Testis (tissue), 2 donors: Measurements from ENCODE around the gene QRFP.

Experiments
- CTCF ChIP-seq, 3 experiments: fragments of 450-650 bp in 2 of 3; fragments of 200-600 bp in 1 of 3; sonication (generic) in 1 of 3; IDR thresholded peaks; one replicate each; pipeline ENCODE4 v1.5.1; 2016 to 2019; ENCODE audit warnings: antibody characterized with exemption in 3 of 3, mild to moderate bottlenecking in 2 of 3, moderate library complexity in 1 of 3
- POLR2A ChIP-seq: fragments of 450-650 bp; IDR thresholded peaks from one replicate; pipeline ENCODE4 v1.6.1; 2017; ENCODE audit warnings: antibody characterized with exemption, mild to moderate bottlenecking, moderate library complexity

DNA sequence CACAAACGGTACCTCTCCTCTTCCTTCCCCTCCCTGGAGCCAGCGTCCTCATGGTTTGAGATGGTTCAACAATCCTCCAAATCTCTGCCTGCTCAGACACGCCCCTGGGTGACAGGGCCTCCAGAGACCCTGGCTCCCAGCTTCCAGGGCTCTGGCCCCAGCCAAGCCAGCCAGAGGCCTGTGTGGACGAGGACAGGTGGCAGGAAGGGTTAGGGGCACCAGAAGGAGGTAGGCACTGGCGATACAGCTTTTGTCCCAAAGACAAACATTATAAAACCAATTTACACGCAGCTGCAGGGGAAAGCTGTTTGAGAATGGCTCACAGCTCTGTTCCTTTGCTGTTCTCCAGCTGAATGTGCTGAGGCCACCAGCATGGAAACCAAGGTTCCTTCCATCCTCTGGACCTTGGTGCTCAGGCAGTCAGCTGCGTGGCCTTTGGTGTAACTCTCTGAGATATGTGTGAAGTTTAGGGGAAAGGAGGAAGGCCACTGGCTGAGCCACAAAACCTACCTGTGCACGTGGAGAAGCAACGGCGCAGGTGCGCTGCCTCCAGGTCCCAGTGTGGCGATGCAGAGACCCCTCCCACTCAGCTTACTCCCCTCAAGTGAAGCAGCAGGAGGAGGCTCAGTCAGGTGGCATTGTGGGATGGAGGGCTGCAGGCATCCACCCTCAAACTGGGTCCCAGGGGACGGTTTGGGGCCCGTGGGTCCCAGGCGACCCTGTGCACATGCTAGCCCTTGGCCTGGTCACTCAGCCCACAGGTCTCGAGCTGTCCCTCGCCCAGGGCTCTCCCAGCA lies 4.3 kb upstream of the QRFP start:
- TF ChIP-seq CTCF (IDR thresholded peaks at IDR 0.05), result no peak
- TF ChIP-seq POLR2A, result no peak
